Inflammatory macrophage treated with lipopolysaccharide for 1 hour (primary cell): Measurements from ENCODE around the gene SRP54.
"Not testable (repeated sequence)": the region's sequence is repeated elsewhere in the genome, so short reads cannot be mapped to it uniquely, and the experiment has no call there.

Source experiments
- DNase-seq, 2 donors: peaks; one replicate each; pipeline ENCODE4 v3.0.0-alpha.2; 2020 to 2022

Gene SRP54

DNA sequence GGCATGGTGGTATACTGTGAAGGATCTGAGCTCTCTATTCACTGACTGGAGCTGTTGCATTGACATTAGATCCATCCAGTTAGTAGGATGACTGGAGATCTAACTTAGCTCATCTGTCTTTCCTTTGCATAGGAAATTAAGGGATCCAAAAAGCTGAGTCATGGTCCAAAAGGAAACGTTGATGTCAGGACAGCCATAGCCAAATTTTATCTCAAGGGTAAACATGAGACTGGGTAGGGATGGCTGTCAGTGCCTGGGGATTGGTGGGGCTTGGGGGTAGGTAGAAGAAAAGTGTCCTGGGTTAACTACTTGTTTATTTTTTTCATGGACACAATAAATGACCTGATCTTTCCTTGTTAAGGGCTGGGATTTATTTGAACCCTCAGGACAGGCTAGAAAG, 67.9 kb downstream of the SRP54 start:
- DNase-seq: peak in 1 of 2 donors; percentile 12

DNA sequence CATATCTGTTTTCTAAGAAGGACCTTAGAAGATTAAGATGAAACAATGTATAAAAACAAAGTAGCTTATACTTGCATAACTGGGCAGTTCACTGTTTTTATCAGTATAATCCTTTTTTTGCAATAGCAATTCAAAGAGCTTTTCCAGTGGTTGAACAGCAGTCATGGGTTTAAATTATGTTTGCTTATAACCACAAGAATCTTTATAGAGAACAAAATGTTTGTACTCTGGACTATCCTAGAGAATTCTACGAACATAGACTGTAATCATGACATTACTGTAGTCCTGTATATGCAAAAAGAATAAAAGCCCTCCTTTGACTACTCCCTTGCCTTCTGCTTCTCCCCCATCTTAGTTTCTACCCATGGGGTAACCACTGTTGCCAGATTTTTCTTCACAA, 69.0 kb downstream of the SRP54 start:
- no peak for DNase-seq

DNA sequence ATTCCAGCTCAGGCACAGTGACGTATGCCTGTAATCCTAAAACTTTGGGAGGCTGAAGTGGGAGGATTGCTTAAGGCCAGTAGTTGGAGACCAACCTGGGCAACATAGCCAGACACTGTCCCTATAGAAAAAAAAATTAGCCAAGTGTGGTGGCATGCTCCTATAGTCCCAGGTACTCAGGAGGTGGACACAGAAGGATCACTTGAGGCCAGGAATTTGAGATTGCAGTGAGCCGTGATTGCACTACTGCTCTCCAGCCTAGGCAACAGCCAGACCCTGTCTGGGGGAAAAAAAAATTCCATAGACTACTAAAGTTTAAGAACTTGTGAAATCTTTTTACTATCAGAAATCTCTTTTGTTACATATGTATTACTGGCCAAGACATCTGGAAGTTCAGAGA, 69.8 kb downstream of the SRP54 start:
- no peak for DNase-seq

DNA sequence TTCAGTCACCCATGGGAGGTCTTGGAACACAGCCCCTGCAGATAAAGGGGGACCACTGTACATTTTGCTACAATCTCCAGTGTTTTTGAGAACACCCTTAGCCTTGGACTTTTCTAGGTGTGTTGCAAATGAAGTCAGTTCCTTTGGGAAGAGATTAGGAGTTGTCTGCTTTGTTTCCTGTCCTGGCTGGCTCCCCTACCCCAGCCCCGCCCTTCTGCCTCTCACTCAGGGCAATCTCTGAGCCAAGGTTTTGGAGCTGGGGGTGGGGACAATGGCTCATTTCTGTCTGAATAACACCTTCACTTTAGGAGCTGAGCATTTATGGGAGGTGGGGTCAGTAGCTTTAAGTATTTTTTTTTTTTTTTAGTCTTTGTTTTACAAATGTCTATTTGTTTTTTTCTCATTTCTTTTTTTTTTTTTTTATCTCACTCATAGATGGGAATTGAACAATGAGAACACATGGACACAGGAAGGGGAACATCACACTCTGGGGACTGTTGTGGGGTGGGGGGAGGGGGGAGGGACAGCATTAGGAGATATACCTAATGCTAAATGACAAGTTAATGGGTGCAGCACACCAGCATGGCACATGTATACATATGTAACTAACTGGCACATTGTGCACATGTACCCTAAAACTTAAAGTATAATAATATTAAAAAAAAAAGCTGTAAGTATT, 78.5 kb downstream of the SRP54 start:
- not testable (repeated sequence) for DNase-seq

DNA sequence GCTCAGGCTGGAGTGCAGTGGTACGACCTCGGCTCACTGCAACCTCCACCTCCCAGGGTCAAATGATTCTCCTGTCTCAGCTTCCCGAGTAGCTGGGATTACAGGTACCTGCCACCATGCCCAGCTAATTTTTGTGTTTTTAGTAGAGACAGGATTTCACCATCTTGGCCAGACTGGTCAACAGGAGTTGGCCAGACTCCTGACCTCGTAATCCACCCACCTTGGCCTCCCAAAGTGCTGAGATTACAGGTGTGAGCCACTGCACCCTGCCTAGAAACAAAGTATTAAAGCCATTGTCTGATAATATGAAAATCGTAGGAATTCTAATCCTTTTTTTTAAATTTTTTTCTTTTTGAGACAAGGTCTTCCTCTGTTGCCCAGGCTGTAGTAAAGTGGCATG, 82.9 kb downstream of the SRP54 start:
- not testable (repeated sequence) for DNase-seq

DNA sequence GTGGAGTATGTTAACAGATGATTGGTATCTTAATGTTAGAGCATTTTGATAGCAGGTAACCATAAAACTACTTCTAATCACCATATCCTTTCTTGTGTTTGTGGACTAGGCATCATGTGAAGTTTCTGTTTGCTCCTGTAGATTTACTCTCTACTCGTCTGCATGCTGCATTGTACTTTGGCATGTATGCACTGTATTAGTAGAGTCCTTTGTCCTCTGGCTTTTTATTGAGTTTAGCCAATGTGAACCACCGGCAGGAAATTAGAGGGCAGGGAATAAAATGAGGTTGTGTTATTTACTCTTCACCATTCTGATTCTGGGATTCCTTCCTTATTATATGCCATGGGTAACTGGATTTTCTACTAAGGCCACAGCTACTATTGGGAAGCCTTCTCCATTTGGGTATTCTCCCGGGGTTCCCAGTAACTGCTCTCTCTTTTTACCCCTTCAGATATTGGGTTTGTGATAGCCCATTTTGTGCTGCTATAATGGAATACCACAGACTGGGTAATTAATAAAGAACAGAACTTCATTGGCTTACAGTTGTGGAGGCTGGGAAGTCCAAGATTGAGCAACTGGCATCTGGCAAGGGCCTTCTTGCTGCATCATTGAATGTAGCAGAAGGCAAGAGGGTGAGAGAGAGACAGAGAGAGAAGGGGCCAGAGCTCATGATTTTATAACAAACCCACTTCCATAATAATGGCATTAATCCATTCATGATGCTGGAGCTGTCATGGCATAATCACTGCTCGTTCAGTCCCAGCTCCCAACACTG, 85.6 kb downstream of the SRP54 start:
- DNase-seq: peak; percentile 74 to 81

DNA sequence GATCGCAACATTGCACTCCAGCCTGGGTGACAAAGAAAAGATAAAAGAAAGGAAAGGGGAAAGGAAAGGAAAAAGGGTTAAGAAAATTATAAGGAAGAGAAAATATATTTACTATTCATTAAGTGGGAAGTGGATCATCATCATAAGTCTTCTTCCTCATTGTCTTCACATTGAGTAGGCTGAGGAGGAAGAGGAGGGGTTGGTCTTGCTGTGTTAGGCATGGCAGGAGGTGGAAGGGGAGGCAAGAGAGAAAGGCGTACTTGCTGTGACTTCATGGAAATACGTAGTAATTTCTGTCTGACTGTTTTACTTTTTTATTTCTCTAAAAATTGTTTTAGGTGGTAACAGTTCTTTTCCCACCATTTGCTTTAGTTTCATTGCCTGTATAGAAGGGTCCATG, 89.4 kb downstream of the SRP54 start:
- DNase-seq: peak; percentile 50 to 62

DNA sequence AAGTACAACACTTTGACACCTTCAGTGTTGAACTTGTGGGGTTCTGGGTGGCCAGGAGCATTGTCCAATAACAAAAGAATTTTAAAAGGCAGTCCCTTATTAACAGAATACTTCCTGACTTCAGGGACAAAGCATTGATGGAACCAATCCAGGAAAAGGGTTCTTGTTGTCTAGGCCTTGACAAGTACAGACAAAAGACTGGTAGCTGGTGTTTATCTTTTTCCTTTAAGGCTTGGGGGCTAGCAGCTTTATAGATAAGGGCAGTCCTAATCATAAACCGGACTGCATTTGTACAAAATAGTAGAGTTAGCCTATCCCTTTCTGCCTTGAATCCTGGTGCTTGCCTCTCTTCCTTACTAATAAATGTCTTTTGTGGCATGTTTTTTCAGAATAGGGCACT, 90.7 kb downstream of the SRP54 start:
- no peak for DNase-seq

DNA sequence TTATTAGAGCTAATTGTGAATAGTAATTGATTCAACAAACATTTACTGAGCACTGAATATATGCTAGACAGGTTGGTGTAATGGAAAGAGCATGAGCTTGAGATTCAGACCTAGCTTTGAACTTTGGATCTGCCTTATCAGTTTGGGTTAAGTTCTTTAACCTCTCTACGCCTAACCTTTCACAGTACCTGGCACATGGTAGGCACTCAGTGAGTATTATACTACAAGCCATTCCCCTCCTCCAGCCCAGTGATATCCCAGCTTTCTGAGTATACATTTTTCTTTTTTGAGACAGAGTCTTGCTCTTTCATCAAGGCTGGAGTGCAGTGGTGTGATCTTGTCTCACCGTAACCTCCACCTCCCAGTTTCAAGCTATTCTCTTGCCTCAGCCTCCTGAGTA, 95.3 kb downstream of the SRP54 start:
- DNase-seq: no peak
